Measurements from ENCODE around the gene RNF168.
"Not testable (repeated sequence)": the region's sequence is repeated elsewhere in the genome, so short reads cannot be mapped to it uniquely, and the experiment has no call there.

The RNF168 gene

GRCh38 chr3:196431181-196432136 lies 72.1 kb downstream of the RNF168 start:
- no peak for TF ChIP-seq CTCF (IDR thresholded peaks at IDR 0.05)
- Histone ChIP-seq H3K4me3 (peak overlapping the region; percentile 98 to 99), H3K27ac (peak overlapping the region; percentile 97 to 98), H3K27me3 (peaks cover 0 to 2% of the 10 kb centered on the region in 2 donors), H3K4me1 (peaks cover 0 to 23% (median 10%) of the 10 kb centered on the region in 4 donors), H3K36me3 (peaks cover 0 to 14% (median 6%) of the 10 kb centered on the region in 3 donors), H3K9me3 (no peaks in the 10 kb centered on the region)
- intact Hi-C loops (cut with DNase I; ENCODE audit: low total_unique reads), result loop anchor here (2.0 kb wide), 1 partner anchor 71 kb away; the partner anchor contains the start of gene RNF168
- DNase-seq, result peak in 1 of 2 donors; percentile 66

GRCh38 chr3:196428041-196428440 lies 75.5 kb downstream of the RNF168 start:
- Histone ChIP-seq H3K9me3 (no peaks in the 10 kb centered on the region), H3K4me3 (no peak overlapping the region), H3K36me3 (peaks cover 0 to 17% (median 6%) of the 10 kb centered on the region in 3 donors), H3K4me1 (peaks cover 0 to 23% (median 16%) of the 10 kb centered on the region in 4 donors), H3K27ac (no peak overlapping the region), H3K27me3 (peaks cover 0 to 2% of the 10 kb centered on the region in 2 donors)
- intact Hi-C loops (cut with DNase I; ENCODE audit: low total_unique reads), result loop anchor here (10.0 kb wide), 1 partner anchor 873 kb away; no protein-coding TSS in a partner anchor
- TF ChIP-seq CTCF (IDR thresholded peaks at IDR 0.05), result no peak
- no peak for DNase-seq

GRCh38 chr3:196424421-196424820 lies 79.1 kb downstream of the RNF168 start:
- not testable (repeated sequence) for H3K27me3 ChIP-seq, DNase-seq, H3K9me3 ChIP-seq, H3K4me3 ChIP-seq, H3K27ac ChIP-seq
- intact Hi-C loops (cut with DNase I; ENCODE audit: low total_unique reads), result loop anchor here (10.0 kb wide), 1 partner anchor 870 kb away; no protein-coding TSS in a partner anchor
- peaks cover 0 to 17% (median 6%) of the 10 kb centered on the region in 3 donors for H3K36me3 ChIP-seq
- peaks cover 0 to 22% (median 11%) of the 10 kb centered on the region in 4 donors for H3K4me1 ChIP-seq

- Histone ChIP-seq H3K27me3 (no peaks in the 10 kb centered on the region), H3K9me3 (no peaks in the 10 kb centered on the region), H3K4me1 (peaks cover 0 to 18% (median 11%) of the 10 kb centered on the region in 4 donors), H3K27ac (peak overlapping the region in 1 of 2 donors; percentile 19), H3K4me3 (no peak overlapping the region), H3K36me3 (peaks cover 0 to 17% (median 6%) of the 10 kb centered on the region in 3 donors)
- peak in 1 of 2 donors; percentile 45 for DNase-seq
- no peak for TF ChIP-seq CTCF (IDR thresholded peaks at IDR 0.05)
- intact Hi-C loops (cut with DNase I; ENCODE audit: low total_unique reads), result loop anchor here (10.0 kb wide), 1 partner anchor 868 kb away; no protein-coding TSS in a partner anchor
Measured at GRCh38 chr3:196423044-196423781, 80.4 kb downstream of the RNF168 start.

- intact Hi-C loops (cut with DNase I; ENCODE audit: low total_unique reads), result loop anchor here (10.0 kb wide), 1 partner anchor 867 kb away; no protein-coding TSS in a partner anchor
- not testable (repeated sequence) for H3K9me3 ChIP-seq, H3K27me3 ChIP-seq, H3K4me3 ChIP-seq, H3K36me3 ChIP-seq, H3K27ac ChIP-seq, DNase-seq
- H3K4me1 ChIP-seq, result peaks cover 0 to 18% (median 11%) of the 10 kb centered on the region in 4 donors
Measured at GRCh38 chr3:196421668-196422067, 81.9 kb downstream of the RNF168 start.

- DNase-seq, result no peak
- H3K4me1 ChIP-seq, result peaks cover 0 to 20% (median 11%) of the 10 kb centered on the region in 4 donors
- H3K27me3 ChIP-seq, result no peaks in the 10 kb centered on the region
- intact Hi-C loops (cut with DNase I; ENCODE audit: low total_unique reads), result no loop called here
- H3K9me3 ChIP-seq, result no peaks in the 10 kb centered on the region
- no peak overlapping the region for H3K4me3 ChIP-seq
- TF ChIP-seq CTCF (IDR thresholded peaks at IDR 0.05), result no peak
- no peak overlapping the region for H3K27ac ChIP-seq
- no peaks in the 10 kb centered on the region for H3K36me3 ChIP-seq
Measured at GRCh38 chr3:196419386-196419785, 84.2 kb downstream of the RNF168 start.
